MM.1S (cell line): ENCODE measurements around the gene VCP.

Experiments
- CTCF ChIP-seq: fragments of 300-600 bp; sonication (generic); IDR thresholded peaks from 2 replicates; pipeline ENCODE4 v1.5.1; 2016; ENCODE audit warnings: antibody characterized with exemption, low read length, mixed read lengths
- EZH2 ChIP-seq: fragments of 300-600 bp; sonication (generic); optimal IDR thresholded peaks from 2 replicates; pipeline ENCODE3; 2017; ENCODE audit warnings: low read depth, mild to moderate bottlenecking, antibody characterized with exemption, low read length, mixed read lengths
- EZH2phosphoT487 ChIP-seq: fragments of 300-600 bp; sonication (generic); IDR thresholded peaks from 2 replicates; pipeline ENCODE4 v1.6.1; 2018; ENCODE audit warnings: antibody characterized with exemption, low read length

- TF ChIP-seq CTCF (no peak), EZH2 (no peak), EZH2phosphoT487 (no peak)
Observed at GRCh38 chr9:35114113-35114839, 41.9 kb upstream of the VCP start.
